Measurements from ENCODE around the gene TMEM175. TPM values are rescaled to one million over a fixed set of nuclear protein-coding genes. Genes with fewer than 3 reads are reported as not detected.

TMEM175 gene
- total and polyA plus RNA-seq, 2 of the 8 experiments (the other 6 are each of a cell fraction or from before 2014, with no cell fraction given) = 4.9 to 20.7 TPM

GRCh38 chr4:907103-907400, 25.2 kb upstream of the TMEM175 start:
- H2AK5ac ChIP-seq (ENCODE audit: low read depth, low read length) = no peak overlapping the region
- no peak overlapping the region for H4K91ac ChIP-seq (replicated peaks; ENCODE audit: insufficient read length, low read length)
- CTCF ChIA-PET (ENCODE audit: partially characterized antibody) = interaction anchor here (1.3 to 2.6 kb wide), 3 partner anchors 10 to 19 kb away, joined by 4 to 7 read pairs (median 5); no protein-coding TSS in a partner anchor
- H2BK20ac ChIP-seq (ENCODE audit: low read length) = no peak overlapping the region
- H3K36me3 ChIP-seq (ENCODE audit: control insufficient read depth in 2 of 4, insufficient read depth in 4 of 4, low read length in 3 of 4) = peaks cover 0 to 6% (median 3%) of the 10 kb centered on the region in 4 experiments; a peak in 3 of 8 replicates
- no peak overlapping the region for H3K27ac ChIP-seq (ENCODE audit: low read depth, low read length)
- no peak overlapping the region for H3K23ac ChIP-seq (ENCODE audit: insufficient read length)
- no peaks in the 10 kb centered on the region for H3K23me2 ChIP-seq (ENCODE audit: low read depth, low read length)
- no peak overlapping the region for H3K4me3 ChIP-seq (ENCODE audit: extremely low read depth in 1 of 4, insufficient read depth in 2 of 4, low read depth in 3 of 4, low read length in 4 of 4)
- peaks cover 0 to 4% of the 10 kb centered on the region in 2 experiments; a peak in 2 of 4 replicates for H3K79me2 ChIP-seq (ENCODE audit: control insufficient read depth in 1 of 2, insufficient read depth in 2 of 2, low read length in 2 of 2)
- H3K4me1 ChIP-seq (replicated peaks in 1 of 4; ENCODE audit: control insufficient read depth in 3 of 4, insufficient read depth in 4 of 4, low read length in 3 of 4) = peaks cover 0 to 8% (median 0%) of the 10 kb centered on the region in 4 experiments; a peak in 3 of 7 replicates
- no peak overlapping the region for H2AFZ ChIP-seq (ENCODE audit: low read length)
- H4K5ac ChIP-seq (ENCODE audit: insufficient read length, low read depth, low read length) = no peak overlapping the region
- H3K79me1 ChIP-seq (ENCODE audit: low read depth, low read length) = peaks cover 8% of the 10 kb centered on the region; the same call in 1 of the 2 replicates
- H3K14ac ChIP-seq (ENCODE audit: insufficient read length) = no peak overlapping the region
- no peak overlapping the region for H3K56ac ChIP-seq (replicated peaks; ENCODE audit: insufficient read length, low read depth, low read length)
- WGBS, 2 experiments (ENCODE audit: extremely low coverage in 1 of 2, insufficient coverage in 1 of 2, insufficient read length in 1 of 2, insufficient replicate concordance in 2 of 2, low coverage in 1 of 2, low lambda C conversion rate in 2 of 2, missing lambda C conversion rate in 1 of 2) = 60% methylated on average over 1 of the region's 7 CpGs; no CpG with 5 or more reads in 1 of the 2 experiments
- H3K9me3 ChIP-seq (ENCODE audit: insufficient read depth in 2 of 2, low read depth in 1 of 2, low read length in 1 of 2) = peaks cover 0 to 10% of the 10 kb centered on the region in 2 experiments; a peak in 1 of 4 replicates
- H3K9ac ChIP-seq (replicated peaks in 1 of 4; ENCODE audit: extremely low read depth in 1 of 4, low read depth in 3 of 4, low read length in 3 of 4) = no peak overlapping the region; a peak in 2 of 7 replicates
- H3K18ac ChIP-seq (ENCODE audit: extremely low read depth, low read length) = no peak overlapping the region
- POLR2A ChIA-PET (ENCODE audit: partially characterized antibody) = interaction anchor here (0.7 kb wide), 1 partner anchor 11 kb away, joined by 3 read pairs; no protein-coding TSS in a partner anchor
- no peak overlapping the region for H2BK15ac ChIP-seq (ENCODE audit: low read length)
- H3K4ac ChIP-seq (replicated peaks; ENCODE audit: insufficient read length, low read depth, low read length) = no peak overlapping the region
- no peak overlapping the region for H2BK5ac ChIP-seq (ENCODE audit: low read depth, low read length)
- no peak overlapping the region for H3K4me2 ChIP-seq (ENCODE audit: insufficient read depth in 1 of 2, low read depth in 2 of 2, low read length in 2 of 2)
- peaks cover 3 to 6% of the 10 kb centered on the region in 2 experiments for H4K20me1 ChIP-seq (replicated peaks in 1 of 2; ENCODE audit: control insufficient read depth in 1 of 2, insufficient read depth in 2 of 2, low read length in 2 of 2)
- no peak overlapping the region for H2BK12ac ChIP-seq (ENCODE audit: low read depth, low read length)
- FAIRE-seq (no peak), DNase-seq (ENCODE audit: low read depth in 1 of 2, low spot score in 2 of 2) (no peak)
- H4K8ac ChIP-seq (ENCODE audit: extremely low read depth, insufficient read depth, low read length) = no peak overlapping the region; the same call in 1 of the 2 replicates
- H2BK120ac ChIP-seq (replicated peaks; ENCODE audit: low read depth, low read length) = no peak overlapping the region
- H3K27me3 ChIP-seq (replicated peaks in 1 of 4; ENCODE audit: control insufficient read depth in 3 of 4, extremely low read depth in 1 of 4, insufficient read depth in 3 of 4, low read length in 3 of 4) = no peaks in the 10 kb centered on the region; a peak in 1 of 7 replicates
- TF ChIP-seq, protein P1, sequence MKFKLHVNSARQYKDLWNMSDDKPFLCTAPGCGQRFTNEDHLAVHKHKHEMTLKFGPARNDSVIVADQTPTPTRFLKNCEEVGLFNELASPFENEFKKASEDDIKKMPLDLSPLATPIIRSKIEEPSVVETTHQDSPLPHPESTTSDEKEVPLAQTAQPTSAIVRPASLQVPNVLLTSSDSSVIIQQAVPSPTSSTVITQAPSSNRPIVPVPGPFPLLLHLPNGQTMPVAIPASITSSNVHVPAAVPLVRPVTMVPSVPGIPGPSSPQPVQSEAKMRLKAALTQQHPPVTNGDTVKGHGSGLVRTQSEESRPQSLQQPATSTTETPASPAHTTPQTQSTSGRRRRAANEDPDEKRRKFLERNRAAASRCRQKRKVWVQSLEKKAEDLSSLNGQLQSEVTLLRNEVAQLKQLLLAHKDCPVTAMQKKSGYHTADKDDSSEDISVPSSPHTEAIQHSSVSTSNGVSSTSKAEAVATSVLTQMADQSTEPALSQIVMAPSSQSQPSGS (IDR thresholded peaks at IDR 0.05; ENCODE audit: low read length) = no peak
- no peak for TF ChIP-seq SIX5 (IDR thresholded peaks at IDR 0.05; ENCODE audit: low read depth, low read length)
- TF ChIP-seq TAF1 (IDR thresholded peaks at IDR 0.05; ENCODE audit: low read depth, low read length) = no peak
- no peak for TF ChIP-seq TBP (IDR thresholded peaks at IDR 0.05; ENCODE audit: low read depth, low read length)
- TF ChIP-seq CBX5 (IDR thresholded peaks at IDR 0.05; ENCODE audit: low read depth, low read length) = no peak
- no peak for TF ChIP-seq BRCA1 (IDR thresholded peaks at IDR 0.05; ENCODE audit: low read depth, low read length)
- TF ChIP-seq SP4 (IDR thresholded peaks at IDR 0.05; ENCODE audit: low read length) = no peak
- TF ChIP-seq SRF (IDR thresholded peaks at IDR 0.05; ENCODE audit: low read depth, low read length) = no peak
- TF ChIP-seq BCL11A (IDR thresholded peaks at IDR 0.05; ENCODE audit: low read depth in 2 of 2, low read length in 2 of 2) = no peak
- TF ChIP-seq GTF2F1 (IDR thresholded peaks at IDR 0.05; ENCODE audit: borderline replicate concordance, low read depth, low read length) = no peak
- TF ChIP-seq YY1 (IDR thresholded peaks at IDR 0.05; ENCODE audit: low read depth, low read length) = no peak
- TF ChIP-seq FOSL1 (IDR thresholded peaks at IDR 0.05; ENCODE audit: insufficient read depth, low read depth, low read length) = no peak
